ENCODE results near the gene PPT1. TPM values are rescaled to one million over a fixed set of nuclear protein-coding genes. Genes with fewer than 3 reads are reported as not detected.

The PPT1 gene
- polyA plus RNA-seq, 1 of the 3 experiments (the other 2 are of a cell fraction): 26.0 TPM

DNA sequence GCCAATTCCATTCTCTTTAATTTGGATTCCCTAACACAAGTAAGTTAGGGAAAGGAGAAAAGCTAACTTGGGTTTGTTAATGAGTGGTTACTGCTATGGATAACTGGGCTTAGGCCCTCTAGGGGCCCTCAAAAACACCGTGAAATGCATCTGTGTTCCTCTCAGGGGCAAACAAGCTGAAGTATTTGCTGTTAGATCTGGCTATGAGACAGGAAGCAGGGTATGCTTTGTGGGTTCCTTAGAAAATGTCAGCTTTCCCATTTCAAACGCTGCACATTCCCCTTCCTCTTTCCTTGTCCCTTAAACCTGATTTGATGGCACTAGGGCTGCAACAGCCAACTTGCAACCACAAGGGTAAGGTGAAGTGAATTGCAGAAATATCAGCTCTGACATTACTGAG is 62.2 kb downstream of the PPT1 start:
- POLR2A ChIA-PET: no interaction called here

More for the DNA sequence above, 62.2 kb downstream of the PPT1 start:
- Histone ChIP-seq H3K9me2 (no peaks in the 10 kb centered on the region), H4K20me1 (ENCODE audit: insufficient read depth) (no peaks in the 10 kb centered on the region), H3K9ac (no peak overlapping the region), H3K27me3 (ENCODE audit: insufficient read depth) (no peaks in the 10 kb centered on the region), H3K79me2 (ENCODE audit: insufficient read depth) (no peaks in the 10 kb centered on the region), H3K4me3 (ENCODE audit: low read depth in 2 of 2, low read length in 1 of 2) (no peak overlapping the region), H2AFZ (ENCODE audit: low read depth) (no peak overlapping the region), H3K36me3 (replicated peaks in 1 of 2; ENCODE audit: control insufficient read depth in 1 of 2, insufficient read depth in 2 of 2, low read length in 1 of 2) (no peaks in the 10 kb centered on the region), H3K27ac (ENCODE audit: low read depth in 2 of 2, low read length in 1 of 2) (no peak overlapping the region), H3K4me2 (no peak overlapping the region), H3K9me3 (no peaks in the 10 kb centered on the region), H3K4me1 (ENCODE audit: control insufficient read depth in 1 of 2, insufficient read depth in 2 of 2, low read depth in 1 of 2, low read length in 1 of 2) (peaks cover 17 to 18% of the 10 kb centered on the region in 2 experiments), H3F3A (replicated peaks; ENCODE audit: insufficient read depth) (peaks cover 29% of the 10 kb centered on the region)
- WGBS (ENCODE audit: low lambda C conversion rate): 84% methylated on average over 2 of the region's 2 CpGs
- CTCF ChIA-PET: interaction anchor here (0.9 to 6.5 kb wide), 2 partner anchors 10 to 116 kb away, joined by 3 to 74 read pairs; no protein-coding TSS in a partner anchor
- DNase-seq: no peak
- TF ChIP-seq EZH2phosphoT487 (IDR thresholded peaks at IDR 0.05; ENCODE audit: borderline replicate concordance, low read depth) (no peak), YY1 (IDR thresholded peaks at IDR 0.05; ENCODE audit: low read depth) (no peak), GATA2 (CRISPR knock-in tag; IDR thresholded peaks at IDR 0.05) (no peak), RCOR1 (IDR thresholded peaks at IDR 0.05; ENCODE audit: low read length) (no peak), SMC3 (IDR thresholded peaks at IDR 0.05; ENCODE audit: low read depth, low read length) (no peak), MXI1 (IDR thresholded peaks at IDR 0.05; ENCODE audit: low read depth, low read length) (no peak), RXRA (IDR thresholded peaks at IDR 0.05; ENCODE audit: borderline replicate concordance, low read depth) (no peak), JUND (IDR thresholded peaks at IDR 0.05) (no peak), NFIC (IDR thresholded peaks at IDR 0.05; ENCODE audit: borderline replicate concordance) (no peak), RAD21 (IDR thresholded peaks at IDR 0.05; ENCODE audit: low read length) (no peak), FOSL2 (IDR thresholded peaks at IDR 0.05; ENCODE audit: borderline replicate concordance, low read depth) (no peak), SIN3A (IDR thresholded peaks at IDR 0.05; ENCODE audit: borderline replicate concordance, low read depth, low read length) (no peak), MEF2A (IDR thresholded peaks at IDR 0.05; ENCODE audit: borderline replicate concordance, low read depth) (no peak), RFX5 (IDR thresholded peaks at IDR 0.05; ENCODE audit: low read length) (no peak)
- TF ChIP-seq, protein P1, sequence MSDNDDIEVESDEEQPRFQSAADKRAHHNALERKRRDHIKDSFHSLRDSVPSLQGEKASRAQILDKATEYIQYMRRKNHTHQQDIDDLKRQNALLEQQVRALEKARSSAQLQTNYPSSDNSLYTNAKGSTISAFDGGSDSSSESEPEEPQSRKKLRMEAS (IDR thresholded peaks at IDR 0.05; ENCODE audit: low read depth): no peak
- TF ChIP-seq, protein P2, sequence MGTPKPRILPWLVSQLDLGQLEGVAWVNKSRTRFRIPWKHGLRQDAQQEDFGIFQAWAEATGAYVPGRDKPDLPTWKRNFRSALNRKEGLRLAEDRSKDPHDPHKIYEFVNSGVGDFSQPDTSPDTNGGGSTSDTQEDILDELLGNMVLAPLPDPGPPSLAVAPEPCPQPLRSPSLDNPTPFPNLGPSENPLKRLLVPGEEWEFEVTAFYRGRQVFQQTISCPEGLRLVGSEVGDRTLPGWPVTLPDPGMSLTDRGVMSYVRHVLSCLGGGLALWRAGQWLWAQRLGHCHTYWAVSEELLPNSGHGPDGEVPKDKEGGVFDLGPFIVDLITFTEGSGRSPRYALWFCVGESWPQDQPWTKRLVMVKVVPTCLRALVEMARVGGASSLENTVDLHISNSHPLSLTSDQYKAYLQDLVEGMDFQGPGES (IDR thresholded peaks at IDR 0.05; ENCODE audit: low read depth, low read length): no peak
- TF ChIP-seq, protein P3, sequence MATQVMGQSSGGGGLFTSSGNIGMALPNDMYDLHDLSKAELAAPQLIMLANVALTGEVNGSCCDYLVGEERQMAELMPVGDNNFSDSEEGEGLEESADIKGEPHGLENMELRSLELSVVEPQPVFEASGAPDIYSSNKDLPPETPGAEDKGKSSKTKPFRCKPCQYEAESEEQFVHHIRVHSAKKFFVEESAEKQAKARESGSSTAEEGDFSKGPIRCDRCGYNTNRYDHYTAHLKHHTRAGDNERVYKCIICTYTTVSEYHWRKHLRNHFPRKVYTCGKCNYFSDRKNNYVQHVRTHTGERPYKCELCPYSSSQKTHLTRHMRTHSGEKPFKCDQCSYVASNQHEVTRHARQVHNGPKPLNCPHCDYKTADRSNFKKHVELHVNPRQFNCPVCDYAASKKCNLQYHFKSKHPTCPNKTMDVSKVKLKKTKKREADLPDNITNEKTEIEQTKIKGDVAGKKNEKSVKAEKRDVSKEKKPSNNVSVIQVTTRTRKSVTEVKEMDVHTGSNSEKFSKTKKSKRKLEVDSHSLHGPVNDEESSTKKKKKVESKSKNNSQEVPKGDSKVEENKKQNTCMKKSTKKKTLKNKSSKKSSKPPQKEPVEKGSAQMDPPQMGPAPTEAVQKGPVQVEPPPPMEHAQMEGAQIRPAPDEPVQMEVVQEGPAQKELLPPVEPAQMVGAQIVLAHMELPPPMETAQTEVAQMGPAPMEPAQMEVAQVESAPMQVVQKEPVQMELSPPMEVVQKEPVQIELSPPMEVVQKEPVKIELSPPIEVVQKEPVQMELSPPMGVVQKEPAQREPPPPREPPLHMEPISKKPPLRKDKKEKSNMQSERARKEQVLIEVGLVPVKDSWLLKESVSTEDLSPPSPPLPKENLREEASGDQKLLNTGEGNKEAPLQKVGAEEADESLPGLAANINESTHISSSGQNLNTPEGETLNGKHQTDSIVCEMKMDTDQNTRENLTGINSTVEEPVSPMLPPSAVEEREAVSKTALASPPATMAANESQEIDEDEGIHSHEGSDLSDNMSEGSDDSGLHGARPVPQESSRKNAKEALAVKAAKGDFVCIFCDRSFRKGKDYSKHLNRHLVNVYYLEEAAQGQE (IDR thresholded peaks at IDR 0.05; ENCODE audit: low read depth, low read length): no peak

All from SK-N-SH (cell line).